Fibroblast of skin of right biceps (primary cell): ENCODE results near the gene CMTM1.
"Not testable (repeated sequence)": the region's sequence is repeated elsewhere in the genome, so short reads cannot be mapped to it uniquely, and the experiment has no call there.

Source experiments
- DNase-seq: peaks from one replicate; pipeline ENCODE4 v3.0.0-alpha.2; 2013

CMTM1 gene

DNA sequence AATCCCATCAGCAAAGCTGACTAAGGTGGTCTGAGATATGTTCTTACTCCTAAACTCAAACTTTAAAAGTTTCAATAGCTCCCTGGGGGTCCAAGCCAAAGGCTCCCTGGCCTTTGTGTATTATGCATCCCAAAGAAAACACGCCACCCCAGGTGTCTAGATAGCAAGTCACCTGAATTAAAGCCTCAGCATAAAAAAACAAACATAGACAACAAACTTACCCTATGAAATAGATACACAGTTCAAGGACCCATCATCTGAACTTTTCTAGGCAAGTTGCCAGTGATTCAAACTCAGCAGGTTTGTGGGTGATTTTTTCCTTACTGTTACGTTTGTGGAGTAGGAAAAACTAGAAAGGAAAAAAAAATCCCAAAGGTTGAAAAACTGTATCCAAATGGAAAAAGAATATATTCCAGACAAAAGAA lies 50.8 kb downstream of the CMTM1 start:
- no peak for DNase-seq

GRCh38 chr16:66617728-66618127 lies 51.5 kb downstream of the CMTM1 start:
- DNase-seq: no peak

DNA sequence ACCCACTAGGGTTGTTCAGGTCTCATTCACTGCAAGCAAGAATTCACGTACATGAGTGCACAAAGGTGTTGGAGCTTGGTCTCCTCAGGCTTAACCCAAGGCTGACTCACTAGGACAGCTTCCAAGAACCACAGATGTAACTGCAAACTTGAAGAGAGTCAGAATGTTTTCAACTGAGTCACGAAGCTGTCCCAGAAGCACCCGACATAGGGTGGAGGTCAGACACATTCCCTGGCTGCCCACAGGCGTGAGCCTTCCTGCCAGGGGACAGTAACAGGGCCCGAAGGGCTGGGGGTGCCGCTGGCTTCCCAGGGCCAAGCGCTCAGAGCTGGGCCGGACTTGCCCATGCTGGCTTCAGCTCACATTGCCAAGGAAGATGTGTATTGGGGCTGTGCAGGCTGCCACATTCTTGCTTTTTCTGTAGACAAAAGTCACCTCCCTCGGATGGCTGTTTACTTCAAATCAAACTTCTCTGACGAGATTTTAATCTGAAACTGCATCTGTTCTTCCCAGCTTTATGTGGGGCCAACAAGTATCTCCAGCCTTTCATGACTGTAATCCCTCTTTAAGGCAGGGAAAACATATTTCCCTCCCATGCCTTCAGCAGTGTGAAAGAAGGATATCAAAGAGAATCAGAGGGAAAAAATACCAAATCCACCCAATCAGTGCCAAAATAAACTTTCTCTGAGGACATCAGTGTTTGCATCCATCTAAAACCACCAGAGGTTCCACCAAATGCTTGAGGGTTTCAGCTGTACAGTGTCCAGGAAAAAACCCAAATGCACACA lies 52.5 kb downstream of the CMTM1 start:
- DNase-seq: peak; percentile 97

- DNase-seq: peak; percentile 88
These were observed 53.5 kb downstream of the CMTM1 start for GRCh38 chr16:66619534-66620428.

DNA sequence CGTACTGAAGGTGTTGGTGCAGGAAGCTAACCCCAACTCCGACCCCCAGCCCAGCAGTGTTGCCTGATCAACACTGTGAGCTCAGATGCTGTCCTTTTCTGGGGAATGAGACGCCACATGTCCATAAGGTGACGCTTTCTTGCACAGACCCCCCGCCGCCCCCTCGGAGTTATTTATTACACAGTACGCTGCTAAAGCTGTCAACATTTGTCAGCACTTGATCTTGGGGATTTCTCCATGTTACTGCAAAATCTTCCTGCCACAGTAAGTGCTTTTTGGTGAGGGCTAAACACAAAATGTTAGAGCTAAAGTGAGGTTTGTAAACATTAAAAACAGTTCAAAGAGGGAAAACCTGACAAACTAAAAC lies 54.2 kb downstream of the CMTM1 start:
- DNase-seq: no peak

GRCh38 chr16:66621973-66622372 lies 55.7 kb downstream of the CMTM1 start:
- DNase-seq: no peak

DNA sequence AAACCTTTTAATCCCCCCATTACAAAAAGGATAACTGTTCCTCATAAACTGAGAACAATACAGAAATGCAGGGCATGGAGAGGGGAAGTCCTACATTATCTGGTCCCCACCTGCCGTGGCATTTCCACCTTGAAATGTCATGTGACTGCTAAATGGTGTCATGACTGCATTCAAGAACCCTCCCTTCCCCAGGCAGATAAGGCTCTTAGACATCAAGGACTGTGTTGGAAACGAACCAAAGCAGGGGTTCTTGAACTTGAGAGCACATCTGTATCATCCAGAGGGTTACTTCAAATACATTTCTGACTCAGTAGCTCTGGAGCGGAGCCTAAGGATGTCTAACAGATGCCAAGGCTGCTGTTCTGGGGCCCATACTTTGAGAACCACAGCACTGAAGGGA lies 56.6 kb downstream of the CMTM1 start:
- no peak for DNase-seq

DNA sequence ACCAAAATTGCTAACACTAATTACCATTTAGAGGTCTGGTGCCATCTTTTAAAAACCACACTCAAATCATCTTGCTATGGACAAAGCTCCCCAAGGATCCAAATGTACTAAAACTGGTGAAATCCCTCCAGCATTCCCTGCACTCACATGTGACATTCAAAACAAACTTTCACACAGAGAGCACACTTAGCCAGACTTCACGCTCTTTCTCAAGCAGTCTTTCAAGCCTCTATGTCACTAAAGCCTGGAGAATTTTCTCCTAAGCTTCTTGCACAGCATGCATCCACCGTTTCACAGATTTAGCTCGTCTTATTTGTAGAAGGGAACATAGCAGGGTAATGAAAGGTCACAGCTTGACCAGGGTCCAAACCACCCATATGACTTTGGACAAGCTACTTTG lies 57.5 kb downstream of the CMTM1 start:
- no peak for DNase-seq

DNA sequence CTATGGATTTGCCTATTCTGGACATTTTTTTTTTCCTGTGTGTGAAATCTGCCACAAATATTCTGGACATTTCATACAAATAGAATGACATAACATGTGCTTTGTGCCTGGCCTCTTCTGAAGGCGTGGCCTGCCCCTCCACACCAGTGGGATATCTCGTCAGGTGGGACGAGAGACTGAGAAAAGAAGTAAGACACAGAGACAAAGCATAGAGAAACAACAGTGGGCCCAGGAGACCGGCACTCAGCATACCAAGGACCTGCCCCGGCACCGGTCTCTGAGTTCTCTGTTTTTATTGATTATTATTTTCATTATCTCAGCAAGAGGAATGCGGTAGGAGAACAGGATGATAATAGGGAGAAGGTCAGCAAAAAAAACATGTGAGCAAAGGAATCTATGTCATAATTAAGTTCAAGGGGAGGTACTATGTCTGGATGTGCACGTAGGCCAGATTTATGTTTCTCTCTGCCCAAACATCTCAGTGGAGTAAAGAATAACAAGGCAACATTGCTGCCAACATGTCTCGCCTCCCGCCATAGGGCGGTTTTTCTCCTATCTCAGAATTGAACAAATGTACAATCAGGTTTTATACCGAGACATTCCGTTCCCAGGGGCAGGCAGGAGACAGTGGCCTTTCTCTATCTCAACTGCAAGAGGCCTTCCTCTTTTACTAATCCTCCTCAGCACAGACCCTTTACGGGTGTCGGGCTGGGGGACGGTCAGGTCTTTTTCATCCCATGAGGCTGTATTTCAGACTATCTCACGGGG lies 61.6 kb downstream of the CMTM1 start:
- DNase-seq: not testable (repeated sequence)
